HG02973 (cell line): ENCODE results near the gene ZNF212.
"Not testable (repeated sequence)": the region's sequence is repeated elsewhere in the genome, so short reads cannot be mapped to it uniquely, and the experiment has no call there.

ENCODE experiments used
- ATAC-seq: cut with Tn5 transposase; IDR thresholded peaks from one replicate; pipeline ENCODE4 v1.9.1; 2021; ENCODE audit warnings: moderate library complexity; ENCODE audit not compliant: unreplicated experiment

The ZNF212 gene

DNA sequence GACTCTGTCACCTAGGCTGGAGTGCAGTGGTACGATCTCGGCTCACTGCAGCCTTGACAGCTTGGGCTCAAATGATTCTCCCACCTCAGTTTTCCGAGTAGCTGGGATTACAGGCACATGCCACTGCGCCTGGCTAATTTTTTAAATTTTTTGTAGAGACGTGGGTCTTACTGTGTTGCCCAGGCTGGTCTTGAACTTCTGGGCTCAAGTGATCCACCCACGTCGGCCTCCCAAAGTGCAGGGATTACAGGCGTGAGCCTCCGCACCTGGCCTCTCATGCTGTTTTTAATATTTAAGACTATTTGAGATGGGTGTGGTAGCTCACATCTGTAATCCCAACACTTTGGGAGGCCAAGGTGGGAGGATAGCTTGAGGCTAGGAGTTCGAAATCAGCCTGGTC is 12.1 kb downstream of the ZNF212 start:
- ATAC-seq, result not testable (repeated sequence)

- no peak for ATAC-seq
Observed at GRCh38 chr7:149252378-149252777, 12.9 kb downstream of the ZNF212 start.

- ATAC-seq, result no peak
Observed at GRCh38 chr7:149253665-149254064, 14.2 kb downstream of the ZNF212 start.

- no peak for ATAC-seq
Observed at GRCh38 chr7:149254181-149254858, 14.9 kb downstream of the ZNF212 start.

DNA sequence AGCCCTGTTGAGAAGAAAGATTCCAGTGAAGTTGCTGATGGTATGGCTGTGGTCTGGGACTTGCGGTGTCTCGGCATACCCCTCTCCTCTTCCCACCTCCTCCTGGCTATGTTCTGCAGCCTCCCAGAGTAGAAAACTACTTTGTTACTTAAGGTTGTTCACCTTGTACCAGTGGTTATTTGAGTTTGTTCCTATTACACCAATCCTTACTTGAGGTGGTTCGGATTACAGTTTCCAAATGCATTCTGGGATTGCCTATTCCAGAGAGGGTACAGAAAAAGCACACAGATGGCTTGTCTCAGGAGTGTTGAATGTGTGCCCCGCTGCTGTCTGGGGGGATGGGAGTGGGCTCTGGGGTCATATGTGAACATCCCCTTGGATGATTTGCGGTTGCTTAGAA is 15.7 kb downstream of the ZNF212 start:
- ATAC-seq, result no peak

DNA sequence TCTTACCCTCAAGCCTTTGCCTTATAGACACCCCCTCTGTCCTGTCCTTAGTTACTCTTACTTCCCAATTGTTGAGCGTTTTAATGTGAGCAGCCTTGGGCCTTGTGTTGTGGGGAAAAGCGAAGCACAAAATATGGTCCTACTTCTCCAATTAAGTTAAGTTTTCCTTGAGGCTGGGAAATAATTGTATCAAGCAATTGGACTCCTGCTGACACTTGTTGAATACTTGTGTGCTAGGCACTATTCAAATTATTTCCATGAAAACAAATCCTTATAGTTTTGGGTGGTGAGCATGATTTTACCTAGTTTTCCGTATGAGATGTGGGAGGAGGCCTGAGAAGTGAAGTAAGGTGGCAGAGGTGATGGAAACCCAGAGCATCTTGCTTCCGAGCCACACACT is 17.1 kb downstream of the ZNF212 start:
- ATAC-seq, result no peak

- no peak for ATAC-seq
Observed at GRCh38 chr7:149257146-149257545, 17.7 kb downstream of the ZNF212 start.

GRCh38 chr7:149261316-149261828 is 21.9 kb downstream of the ZNF212 start:
- no peak for ATAC-seq

GRCh38 chr7:149261829-149262617 is 22.6 kb downstream of the ZNF212 start, which contains the start of gene ZNF783:
TSS of gene ZNF783 (plus strand) at chr7:149262196. CDS start at chr7:149262334, 138 bp downstream.
- ATAC-seq, result peak; percentile 77

DNA sequence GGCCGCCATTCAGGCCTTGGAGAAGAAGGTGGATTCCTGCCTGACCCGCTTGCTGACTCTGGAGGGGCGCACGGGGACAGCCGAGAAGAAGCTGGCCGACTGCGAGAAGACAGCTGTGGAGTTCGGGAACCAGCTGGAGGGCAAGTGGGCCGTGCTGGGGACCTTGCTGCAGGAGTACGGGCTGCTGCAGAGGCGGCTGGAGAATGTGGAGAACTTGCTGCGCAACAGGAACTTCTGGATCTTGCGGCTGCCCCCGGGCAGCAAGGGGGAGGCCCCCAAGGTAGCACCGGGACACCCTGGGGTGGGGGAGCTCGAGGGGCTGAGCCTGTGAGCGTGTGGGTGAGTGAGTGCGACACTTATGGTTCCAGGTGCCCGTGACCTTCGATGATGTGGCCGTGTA is 27.0 kb downstream of the ZNF212 start:
- ATAC-seq, result no peak

DNA sequence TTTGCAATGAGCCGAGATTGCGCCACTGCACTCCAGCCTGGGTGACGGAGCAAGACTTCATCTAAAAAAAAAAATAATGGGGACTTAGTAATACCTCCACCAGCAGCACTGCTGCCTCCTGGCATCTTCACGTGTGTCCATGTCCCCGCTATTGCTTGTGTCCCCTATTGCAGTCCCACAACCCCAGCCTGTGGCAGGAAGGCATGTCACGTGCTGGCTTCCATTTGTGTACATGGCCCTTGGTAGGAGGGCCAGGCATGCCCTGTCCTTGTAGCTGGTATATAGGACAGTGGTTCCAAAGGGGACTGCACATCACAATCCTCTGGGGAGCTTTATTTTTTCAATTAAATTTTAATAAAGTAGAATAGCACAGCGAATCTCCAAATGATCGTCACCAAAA is 28.3 kb downstream of the ZNF212 start:
- no peak for ATAC-seq

DNA sequence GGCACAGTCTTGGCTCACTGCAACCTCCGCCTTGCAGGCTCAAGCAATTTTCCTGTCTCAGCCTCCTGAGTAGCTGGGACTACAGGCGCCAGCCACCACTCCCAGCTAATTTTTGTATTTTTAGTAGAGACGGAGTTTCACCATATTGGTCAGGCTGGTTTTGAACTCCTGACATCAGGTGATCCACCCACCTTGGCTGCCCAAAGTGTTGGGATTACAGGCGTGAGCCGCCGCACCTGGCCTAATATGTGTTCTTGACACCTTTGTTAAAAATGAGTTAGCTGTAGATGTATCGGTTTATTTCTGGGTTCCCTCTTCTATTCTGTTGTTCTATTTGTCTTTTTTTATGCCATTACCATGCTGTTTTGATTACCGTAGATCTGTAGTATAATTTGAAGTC is 35.0 kb downstream of the ZNF212 start:
- ATAC-seq, result not testable (repeated sequence)

DNA sequence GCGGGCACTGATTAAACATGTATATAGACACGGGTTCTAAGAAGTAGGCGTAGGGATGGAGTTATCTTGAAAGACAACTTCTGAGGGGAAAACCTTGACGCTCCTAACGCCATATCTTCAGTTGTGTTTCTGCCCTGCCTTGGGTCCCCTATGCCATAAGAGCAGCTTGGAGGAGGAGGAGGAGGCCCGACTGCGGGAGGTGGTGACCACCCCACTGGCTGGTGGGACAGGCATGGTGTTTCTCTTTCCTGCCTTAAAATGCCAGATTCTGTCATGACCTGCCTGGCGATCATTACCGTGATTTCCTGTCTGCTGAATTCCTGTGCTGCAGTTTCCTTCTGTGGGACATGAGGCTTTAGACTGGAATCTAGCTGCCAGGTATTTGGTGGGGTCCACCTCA is 38.4 kb downstream of the ZNF212 start:
- ATAC-seq, result no peak

DNA sequence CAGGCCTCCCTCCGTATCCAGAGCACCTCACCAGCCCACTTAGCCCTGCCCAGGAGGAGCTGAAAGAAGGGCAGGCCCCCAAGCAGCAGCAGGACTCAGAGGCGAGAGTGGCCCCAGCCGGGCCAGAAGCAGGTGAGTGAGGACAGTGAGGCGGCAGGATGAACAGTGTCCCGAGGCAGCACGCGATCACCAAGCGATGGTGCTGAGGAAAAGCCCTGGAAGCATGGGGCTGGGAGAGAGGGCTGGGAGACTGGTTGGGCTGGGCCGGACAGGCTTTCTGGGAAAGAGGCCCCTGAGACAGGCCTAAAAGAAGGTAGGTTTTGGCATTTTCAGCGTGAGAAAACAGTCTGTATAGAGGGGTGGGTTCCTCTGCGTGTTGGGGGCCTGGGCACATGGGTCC is 38.9 kb downstream of the ZNF212 start:
- ATAC-seq, result no peak

- no peak for ATAC-seq
Observed at GRCh38 chr7:149279111-149279743, 39.8 kb downstream of the ZNF212 start.

DNA sequence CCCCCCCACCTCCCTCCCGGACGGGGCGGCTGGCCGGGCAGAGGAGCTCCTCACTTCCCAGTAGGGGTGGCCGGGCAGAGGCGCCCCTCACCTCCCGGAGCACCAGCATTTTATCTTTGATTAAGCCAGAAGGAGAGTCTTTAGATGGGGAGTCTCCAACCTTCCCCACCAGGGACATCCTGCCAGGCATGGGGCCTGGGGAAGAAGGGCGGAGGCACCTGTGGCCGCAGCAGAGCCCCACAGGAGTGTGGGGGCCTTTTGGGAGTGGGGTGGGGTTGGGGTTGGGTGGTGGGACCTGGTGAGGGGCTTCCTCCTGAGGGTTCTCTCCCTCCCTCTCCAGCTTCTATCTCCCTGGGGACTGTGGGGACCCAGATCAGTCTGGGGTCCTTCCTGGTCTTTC is 40.7 kb downstream of the ZNF212 start:
- ATAC-seq, result no peak

DNA sequence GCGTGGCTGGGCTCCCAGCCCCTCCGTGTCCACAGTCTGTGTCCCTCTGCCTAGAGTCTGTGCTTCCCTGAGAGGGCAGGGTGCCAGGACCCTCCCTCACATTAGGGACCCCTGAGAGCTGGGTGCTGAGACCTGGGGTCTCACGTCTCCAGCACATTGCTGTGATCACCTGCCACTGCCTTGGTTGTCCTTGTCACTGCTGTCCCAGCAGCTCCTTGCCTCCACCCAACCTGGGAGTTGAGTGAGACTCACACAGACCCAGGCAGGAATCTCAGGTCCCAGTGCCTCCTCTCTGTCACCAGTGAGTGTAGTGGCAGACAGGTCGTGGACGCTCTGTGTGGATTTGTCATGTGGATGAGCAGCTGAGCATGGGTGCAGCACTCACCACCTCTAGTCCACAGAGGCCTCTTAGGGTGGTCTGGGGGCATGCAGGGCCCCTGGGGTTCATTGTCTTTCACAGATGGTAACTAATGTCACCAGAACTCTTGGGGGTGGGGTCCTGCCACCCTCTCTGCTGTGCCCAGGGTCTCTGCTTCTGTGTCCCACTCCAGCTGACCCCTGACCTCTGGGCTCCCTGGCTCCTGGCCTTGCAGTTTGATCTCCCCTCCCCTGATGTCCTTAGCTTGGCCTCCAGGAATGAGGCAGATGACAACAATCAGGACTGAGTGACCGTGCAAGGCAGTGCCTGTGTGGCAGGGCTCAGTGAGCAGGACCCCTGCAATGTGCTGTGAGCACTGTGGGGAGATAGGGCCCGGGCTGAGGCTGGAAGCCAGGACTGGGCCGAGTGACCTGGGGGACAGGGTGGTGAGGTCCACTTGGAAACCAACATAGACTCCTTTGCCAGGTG is 41.4 kb downstream of the ZNF212 start:
- no peak for ATAC-seq

GRCh38 chr7:149281508-149282330 is 42.3 kb downstream of the ZNF212 start:
- no peak for ATAC-seq

GRCh38 chr7:149282331-149282655 is 42.8 kb downstream of the ZNF212 start:
- ATAC-seq, result no peak

DNA sequence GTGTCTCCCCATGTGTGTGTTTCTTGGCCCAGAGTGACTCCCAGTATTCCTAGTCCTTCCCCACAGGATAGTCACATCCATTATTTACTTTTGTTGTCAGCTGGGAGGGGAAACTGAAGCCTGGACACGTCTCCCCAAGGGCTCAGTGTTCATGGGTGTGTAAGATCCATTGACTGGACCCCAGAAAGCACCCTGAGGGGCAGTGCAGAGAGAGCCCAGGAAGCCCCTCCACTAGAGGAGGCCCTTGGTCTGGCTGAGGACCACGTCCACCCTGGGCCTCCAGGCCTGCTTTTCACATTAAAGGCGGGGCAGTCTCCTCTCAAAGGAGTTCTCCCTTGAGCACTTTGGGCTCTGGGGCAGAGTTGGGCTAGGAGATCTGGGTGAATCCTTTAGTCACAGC is 43.9 kb downstream of the ZNF212 start:
- no peak for ATAC-seq
